CD4-positive, alpha-beta T cell treated with Interleukin-4 for 4 hours (primary cell): ENCODE results near the gene RAB37.

Experiments
- DNase-seq: peaks from one replicate; pipeline ENCODE4 v3.0.0-alpha.2; 2020

Gene RAB37

GRCh38 chr17:74728702-74729075, 8.4 kb upstream of the RAB37 start:
- DNase-seq, result no peak

DNA sequence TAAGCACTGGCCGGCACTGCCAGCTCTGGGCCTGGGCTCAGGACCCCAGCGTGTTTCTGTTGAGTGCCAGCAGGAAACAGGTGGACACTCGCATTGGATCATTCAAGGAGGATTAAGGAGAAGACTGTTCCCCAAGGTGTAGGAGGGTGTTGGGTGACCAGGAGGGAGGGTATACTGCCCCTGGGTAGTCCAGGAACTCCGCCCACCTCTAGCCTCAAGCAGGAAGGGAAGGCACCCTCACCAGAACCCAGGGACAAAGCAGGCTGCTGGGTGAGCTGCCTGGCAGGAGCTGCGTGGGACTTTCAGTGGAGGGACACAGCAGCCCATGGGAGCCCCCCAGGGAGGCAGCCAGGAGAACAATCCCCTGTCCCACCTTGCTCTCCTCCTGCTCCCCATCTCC, 7.7 kb upstream of the RAB37 start:
- DNase-seq, result no peak

- no peak for DNase-seq
These were observed 7.2 kb upstream of the RAB37 start for GRCh38 chr17:74729866-74730265.

GRCh38 chr17:74730491-74731346, 6.3 kb upstream of the RAB37 start:
- peak; percentile 83 for DNase-seq

- no peak for DNase-seq
These were observed 5.8 kb upstream of the RAB37 start for GRCh38 chr17:74731347-74731605.

DNA sequence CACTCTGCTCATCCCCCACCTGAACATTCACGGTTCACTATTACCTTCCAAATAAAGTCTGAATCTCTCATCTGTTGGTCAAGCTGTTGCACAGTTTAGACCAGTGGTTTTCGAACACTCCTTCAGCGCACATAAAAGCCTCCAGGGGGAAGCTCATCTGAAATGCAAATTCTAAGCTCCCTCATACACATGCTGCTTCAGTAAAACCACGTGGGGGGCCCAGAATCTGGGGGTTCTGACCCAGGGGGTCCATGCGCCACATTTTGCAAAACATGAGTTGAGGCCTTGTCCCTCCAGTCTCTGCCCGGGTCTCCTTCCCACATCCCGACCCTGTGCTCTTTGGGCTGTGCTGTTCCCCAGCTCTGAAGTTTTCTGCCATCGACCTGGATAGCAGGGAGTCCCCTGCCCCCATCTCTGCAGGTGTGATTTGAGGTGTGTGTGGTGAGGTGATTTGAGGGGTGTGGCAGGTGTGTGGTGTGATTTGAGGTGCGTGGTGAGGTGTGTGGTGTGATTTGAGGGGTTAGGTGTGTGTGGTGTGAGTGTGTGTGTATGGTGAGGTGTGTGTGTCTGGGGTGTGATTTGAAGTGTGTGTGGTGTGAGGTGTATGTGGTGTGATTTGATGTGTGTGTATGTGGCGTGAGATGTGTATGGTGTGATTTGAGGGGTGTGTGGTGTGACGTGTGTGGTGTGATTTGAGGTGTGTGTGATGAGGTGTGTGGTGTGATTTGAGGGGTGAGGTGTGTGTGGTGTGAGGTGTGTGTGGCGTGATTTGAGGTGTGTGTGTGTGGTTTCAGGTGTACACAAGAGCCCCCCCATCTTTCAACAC, 4.8 kb upstream of the RAB37 start:
- no peak for DNase-seq

DNA sequence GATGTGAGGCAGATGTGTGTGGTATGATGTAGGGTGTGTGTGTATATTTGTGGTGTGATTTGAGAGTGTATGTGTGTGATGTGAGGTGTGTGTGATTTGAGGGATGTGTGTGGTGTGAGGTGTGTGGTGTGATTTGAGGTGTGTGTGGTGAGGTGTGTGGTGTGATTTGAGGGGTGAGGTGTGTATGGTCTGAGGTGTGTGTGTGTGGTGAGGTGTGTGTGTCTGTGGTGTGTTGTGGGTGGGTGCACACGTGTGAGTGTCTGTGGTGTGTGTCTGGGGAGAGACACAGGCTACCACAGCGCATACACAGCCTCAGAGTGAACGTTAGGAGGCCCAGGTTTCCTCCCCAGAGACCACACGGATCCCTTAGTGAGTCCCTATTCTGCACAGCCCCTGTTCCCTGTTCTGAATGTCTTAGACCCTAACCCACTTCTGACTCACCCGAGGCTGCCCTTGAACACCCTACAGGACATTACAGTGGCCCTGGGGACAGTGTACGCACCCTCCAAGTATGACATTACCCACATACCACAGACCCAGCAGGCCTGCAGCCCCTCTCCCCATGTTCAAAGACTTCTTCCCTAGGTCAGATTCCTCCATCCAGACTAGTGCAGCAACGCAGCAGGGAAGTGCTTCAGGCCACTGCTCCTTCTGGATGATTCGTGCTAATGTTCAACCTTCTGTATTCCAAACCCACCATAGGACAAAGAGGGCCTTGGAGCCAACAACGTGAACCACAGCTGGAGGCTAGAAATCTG, 3.5 kb upstream of the RAB37 start:
- no peak for DNase-seq

DNA sequence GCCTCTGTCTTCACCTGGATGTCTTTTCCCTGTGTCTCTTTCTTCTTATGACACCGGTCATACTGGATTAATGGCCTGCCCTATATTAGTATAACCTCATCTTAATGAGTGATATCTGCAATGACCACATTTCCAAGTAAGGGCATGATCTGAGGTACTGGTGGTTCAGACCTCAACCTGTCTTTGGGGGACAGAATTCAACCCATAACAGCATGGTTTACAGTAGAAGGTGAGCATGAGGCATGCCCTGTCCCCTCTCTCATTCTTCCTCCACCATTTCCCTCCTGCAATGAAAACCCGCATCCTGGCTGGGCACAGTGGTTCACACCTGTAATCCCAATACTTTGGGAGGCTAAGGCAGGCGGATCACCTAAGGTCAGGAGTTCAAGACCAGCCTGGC, 2.8 kb upstream of the RAB37 start:
- no peak for DNase-seq

- no peak for DNase-seq
These were observed 419 bp downstream of the RAB37 start for GRCh38 chr17:74737299-74738050.

DNA sequence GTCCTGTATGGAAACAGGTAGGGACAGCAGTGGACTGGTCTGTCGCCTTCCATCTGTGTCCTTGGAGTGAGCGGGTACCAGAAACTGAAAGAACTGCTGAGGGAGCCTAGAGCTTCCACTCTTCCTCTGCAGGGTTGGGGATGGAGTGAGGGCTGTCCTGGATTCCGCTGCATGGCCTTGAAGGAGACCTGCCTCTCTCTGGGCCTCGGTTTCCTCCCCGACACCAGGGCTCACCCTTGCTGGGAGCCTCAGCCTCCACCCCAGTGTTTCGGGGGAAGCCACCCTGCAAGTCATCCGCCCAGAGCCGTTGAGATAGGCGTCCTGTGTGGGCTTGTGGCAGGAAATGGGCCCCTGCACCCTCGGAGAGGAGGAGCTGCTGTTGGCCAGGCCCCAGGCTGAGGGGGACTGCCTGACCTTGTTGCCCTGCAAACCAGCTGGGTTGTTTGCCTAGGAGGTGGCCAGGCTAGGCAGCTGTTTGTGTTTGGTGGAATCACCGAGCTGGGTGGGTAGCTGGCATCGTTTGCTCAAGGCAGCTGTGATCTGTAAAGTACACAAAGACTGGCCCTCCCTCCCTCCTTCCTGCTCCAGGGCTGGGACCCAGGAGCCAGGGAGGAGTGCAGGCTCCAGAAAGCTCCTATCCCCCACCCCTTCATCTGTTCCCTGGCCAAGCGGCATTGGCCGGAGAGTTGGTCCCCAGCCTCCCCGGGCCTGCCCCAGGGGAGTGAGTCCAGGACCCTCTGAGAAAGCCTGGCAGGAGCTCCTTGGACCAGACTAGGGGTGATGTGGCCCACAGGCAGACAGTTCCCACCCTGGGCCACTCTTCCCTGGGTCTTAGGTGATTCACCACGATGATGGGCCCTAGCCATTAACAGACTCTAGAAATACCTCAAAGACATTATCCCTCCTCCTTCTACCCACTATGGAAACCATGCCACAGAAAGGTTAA, 1.3 kb downstream of the RAB37 start:
- peak; percentile 91 for DNase-seq

- no peak for DNase-seq
These were observed 2.3 kb downstream of the RAB37 start for GRCh38 chr17:74739227-74739831.

GRCh38 chr17:74740173-74740572, 3.1 kb downstream of the RAB37 start:
- DNase-seq, result no peak

DNA sequence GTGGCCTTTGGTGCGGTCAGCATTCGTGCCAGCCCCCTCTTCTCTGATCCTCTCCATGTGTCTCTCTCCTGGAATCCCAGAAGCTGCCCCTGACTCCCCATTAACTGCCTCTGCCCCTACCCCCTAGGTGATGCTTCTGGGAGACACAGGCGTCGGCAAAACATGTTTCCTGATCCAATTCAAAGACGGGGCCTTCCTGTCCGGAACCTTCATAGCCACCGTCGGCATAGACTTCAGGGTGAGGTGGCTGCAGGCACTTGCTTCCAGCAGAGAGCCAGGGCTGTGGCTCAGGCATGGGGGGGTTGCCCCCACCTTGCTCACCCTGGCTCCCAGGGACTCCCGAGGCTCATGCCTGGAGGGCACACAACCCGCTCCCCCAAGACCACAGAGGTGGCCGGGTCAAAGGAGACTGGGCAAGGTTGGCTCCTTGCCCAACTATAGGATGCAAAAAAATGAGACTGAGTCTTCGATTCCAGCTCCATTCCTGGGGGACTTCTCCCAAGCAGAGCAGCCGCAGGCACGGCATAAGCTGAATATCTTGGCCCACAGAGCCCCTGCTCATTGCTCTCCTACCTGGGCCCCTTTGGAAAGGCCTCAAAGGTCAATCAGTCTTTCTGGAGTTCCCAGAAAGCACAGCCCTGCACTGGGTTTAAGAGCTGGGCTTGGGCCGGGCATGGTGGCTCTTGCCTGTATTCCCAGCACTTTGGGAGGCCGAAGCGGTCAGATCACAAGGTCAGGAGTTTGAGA, 3.8 kb downstream of the RAB37 start:
- no peak for DNase-seq

- peak; percentile 72 for DNase-seq
These were observed 5.1 kb downstream of the RAB37 start for GRCh38 chr17:74742153-74742515.

GRCh38 chr17:74742978-74743545, 6.0 kb downstream of the RAB37 start:
- no peak for DNase-seq

- no peak for DNase-seq
These were observed 6.7 kb downstream of the RAB37 start for GRCh38 chr17:74743755-74744154.

DNA sequence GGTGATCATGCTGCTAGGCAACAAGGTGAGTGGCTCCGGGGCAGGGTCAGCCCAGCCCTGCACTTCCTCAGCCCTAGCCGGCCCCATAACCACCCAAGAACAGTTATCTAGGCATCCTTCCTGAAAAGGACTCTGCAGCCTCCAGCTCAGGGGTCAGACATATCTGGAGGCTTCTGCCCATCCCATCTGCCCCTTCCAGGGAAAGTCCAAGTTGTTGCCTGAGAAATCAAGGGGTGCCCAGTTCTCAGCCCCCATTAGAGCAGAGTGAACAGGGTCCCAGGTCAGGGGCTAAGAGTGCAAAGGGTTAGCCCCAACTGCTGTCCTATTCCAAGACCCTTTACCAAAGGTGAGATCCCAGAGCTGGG, 7.3 kb downstream of the RAB37 start:
- no peak for DNase-seq

DNA sequence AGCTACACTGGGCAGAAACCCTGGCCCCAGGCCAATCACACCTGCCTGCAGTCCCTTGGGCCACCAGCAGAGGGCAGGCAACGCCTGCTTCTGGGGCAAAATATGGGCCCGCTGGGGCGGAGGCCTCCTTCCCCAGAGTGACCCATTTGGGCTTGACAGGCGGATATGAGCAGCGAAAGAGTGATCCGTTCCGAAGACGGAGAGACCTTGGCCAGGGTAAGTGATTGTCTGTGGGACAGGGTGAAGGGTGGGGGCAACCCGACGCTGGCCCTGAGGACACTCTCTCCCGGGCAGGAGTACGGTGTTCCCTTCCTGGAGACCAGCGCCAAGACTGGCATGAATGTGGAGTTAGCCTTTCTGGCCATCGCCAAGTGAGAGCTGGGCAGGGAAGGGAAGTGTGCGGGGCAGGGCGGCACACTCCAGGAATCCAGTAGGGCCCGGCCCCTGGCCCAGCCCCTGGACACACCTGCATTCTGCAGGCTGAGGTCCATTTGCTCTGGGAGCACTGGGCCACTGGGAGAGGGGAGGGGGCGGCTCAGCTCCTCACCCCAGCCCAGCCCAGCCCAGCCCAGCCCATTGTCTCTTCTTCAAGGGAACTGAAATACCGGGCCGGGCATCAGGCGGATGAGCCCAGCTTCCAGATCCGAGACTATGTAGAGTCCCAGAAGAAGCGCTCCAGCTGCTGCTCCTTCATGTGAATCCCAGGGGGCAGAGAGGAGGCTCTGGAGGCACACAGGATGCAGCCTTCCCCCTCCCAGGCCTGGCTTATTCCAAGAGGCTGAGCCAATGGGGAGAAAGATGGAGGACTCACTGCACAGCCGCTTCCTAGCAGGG, 7.9 kb downstream of the RAB37 start:
- DNase-seq, result peak; percentile 79

GRCh38 chr17:74745548-74746177, 8.6 kb downstream of the RAB37 start:
- no peak for DNase-seq
